Fibroblast of lung (primary cell): ENCODE measurements around the gene GRK3. TPM values are rescaled to one million over a fixed set of nuclear protein-coding genes. Genes with fewer than 3 reads are reported as not detected.

Source experiments
- DNase-seq, 2 donors: peaks; one replicate each; pipeline versions ENCODE4 v3.0.0 to v3.0.0-alpha.2; 2010; ENCODE audit warnings: low read depth in 2 of 2
- H2AFZ ChIP-seq: 2 replicates; pipeline ENCODE4 v1.5.1; 2012; ENCODE audit warnings: low read length, control low read depth, inconsistent platforms
- H3K27ac ChIP-seq: 2 replicates; pipeline ENCODE4 v1.5.1; 2011; ENCODE audit warnings: low read length, control low read depth; ENCODE audit not compliant: insufficient read depth
- H3K27me3 ChIP-seq: 2 replicates; pipeline ENCODE4 v1.5.1; 2011; ENCODE audit warnings: mild to moderate bottlenecking, low read length; ENCODE audit not compliant: control insufficient read depth, insufficient read depth
- H3K36me3 ChIP-seq: 2 replicates; pipeline ENCODE4 v1.5.1; 2011; ENCODE audit warnings: low read length; ENCODE audit not compliant: control insufficient read depth, insufficient read depth
- H3K4me1 ChIP-seq: 2 replicates; pipeline ENCODE4 v1.5.1; 2011; ENCODE audit warnings: low read length; ENCODE audit not compliant: control insufficient read depth, insufficient read depth; ENCODE audit errors: extremely low read depth
- H3K4me2 ChIP-seq: 2 replicates; pipeline ENCODE4 v1.5.1; 2011; ENCODE audit warnings: low read length, control low read depth; ENCODE audit not compliant: insufficient read depth; ENCODE audit errors: extremely low read depth
- H3K4me3 ChIP-seq, 4 experiments: fragments of 200-600 bp in 1 of 4; sonication (generic) in 1 of 4; replicated peaks in 1 of 4; 2 replicates each; pipeline ENCODE4 v1.5.1; 2011 to 2016; ENCODE audit warnings: low read length in 4 of 4, low read depth in 3 of 4, mild to moderate bottlenecking in 3 of 4, control low read depth in 2 of 4, inconsistent platforms in 1 of 4, mixed read lengths in 1 of 4; ENCODE audit not compliant: insufficient read depth in 1 of 4; ENCODE audit errors: control extremely low read depth in 1 of 4
- H3K79me2 ChIP-seq: 2 replicates; pipeline ENCODE4 v1.5.1; 2012; ENCODE audit warnings: mild to moderate bottlenecking, low read length, inconsistent platforms; ENCODE audit not compliant: control insufficient read depth, insufficient read depth
- H3K9ac ChIP-seq: 2 replicates; pipeline ENCODE4 v1.5.1; 2011; ENCODE audit warnings: mild to moderate bottlenecking, low read length, control low read depth; ENCODE audit not compliant: insufficient read depth
- H3K9me3 ChIP-seq: 2 replicates; pipeline ENCODE4 v1.5.1; 2012; ENCODE audit warnings: low read depth, low read length; ENCODE audit not compliant: control insufficient read depth, insufficient read depth
- H4K20me1 ChIP-seq: 2 replicates; pipeline ENCODE4 v1.5.1; 2011; ENCODE audit warnings: low read length; ENCODE audit not compliant: control insufficient read depth, insufficient read depth; ENCODE audit errors: extremely low read depth
- EZH2 ChIP-seq: IDR thresholded peaks from 2 replicates; pipeline ENCODE4 v1.5.1; 2012; ENCODE audit warnings: low read length, control low read depth, mild to moderate bottlenecking; ENCODE audit errors: missing control alignments
- polyA plus RNA-seq, 2 donors: library from polyadenylated mRNA; depleted of rRNA in 1 of 2; stranded (reverse) in 1 of 2; unstranded in 1 of 2; fragments of >200 nt; gene quantifications; 2 replicates each; pipeline ENCODE4 v1.2.1, GENCODE V29; 2011 to 2012; ENCODE audit warnings: missing spikeins in 1 of 2
- total RNA-seq: library from RNA; depleted of rRNA; stranded (reverse); fragments of >200 nt; gene quantifications from 2 replicates; pipeline ENCODE4 v1.2.1, GENCODE V29; 2014
- TF ChIP-seq, protein P1 (sequence below), 2 donors: IDR thresholded peaks in 1 of 2; conservative IDR thresholded peaks in 1 of 2; 1 replicate in 1 of 2; 2 replicates in 1 of 2; pipeline ENCODE4 v1.5.1; 2011 to 2012; ENCODE audit warnings: low read length in 2 of 2, control low read depth in 1 of 2, inconsistent platforms in 1 of 2, low read depth in 1 of 2, mild to moderate bottlenecking in 1 of 2

GRK3 gene
- total and polyA plus RNA-seq, 2 donors (not counting 1 experiment from before 2014, with no cell fraction given): 1.6 to 1.7 TPM

DNA sequence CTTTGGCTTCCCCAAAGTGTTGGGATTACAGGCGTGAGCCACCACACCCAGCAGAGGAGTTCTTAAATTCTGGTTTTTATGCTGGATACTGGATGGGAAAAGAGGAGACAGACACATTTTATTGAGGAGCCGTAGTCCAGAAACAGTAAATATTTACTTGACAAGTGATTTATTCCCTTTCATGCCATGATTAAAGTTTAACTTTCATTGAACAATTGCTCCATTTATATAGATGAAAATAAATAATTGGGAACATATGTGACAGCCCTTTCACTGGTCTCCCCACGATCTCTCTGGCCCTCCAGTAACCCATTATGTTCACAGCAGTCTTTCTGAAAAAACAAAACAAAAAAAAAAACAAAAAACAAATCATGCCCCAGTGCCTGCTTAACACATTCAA, 19.3 kb upstream of the GRK3 start:
- Histone ChIP-seq H3K9me3 (no peaks in the 10 kb centered on the region), H2AFZ (no peak overlapping the region), H3K4me3 (no peak overlapping the region), H3K79me2 (no peaks in the 10 kb centered on the region), H3K4me2 (no peak overlapping the region), H3K9ac (no peak overlapping the region), H4K20me1 (no peaks in the 10 kb centered on the region), H3K27me3 (no peaks in the 10 kb centered on the region), H3K4me1 (no peaks in the 10 kb centered on the region), H3K36me3 (no peaks in the 10 kb centered on the region), H3K27ac (no peak overlapping the region)
- TF ChIP-seq, protein P1, sequence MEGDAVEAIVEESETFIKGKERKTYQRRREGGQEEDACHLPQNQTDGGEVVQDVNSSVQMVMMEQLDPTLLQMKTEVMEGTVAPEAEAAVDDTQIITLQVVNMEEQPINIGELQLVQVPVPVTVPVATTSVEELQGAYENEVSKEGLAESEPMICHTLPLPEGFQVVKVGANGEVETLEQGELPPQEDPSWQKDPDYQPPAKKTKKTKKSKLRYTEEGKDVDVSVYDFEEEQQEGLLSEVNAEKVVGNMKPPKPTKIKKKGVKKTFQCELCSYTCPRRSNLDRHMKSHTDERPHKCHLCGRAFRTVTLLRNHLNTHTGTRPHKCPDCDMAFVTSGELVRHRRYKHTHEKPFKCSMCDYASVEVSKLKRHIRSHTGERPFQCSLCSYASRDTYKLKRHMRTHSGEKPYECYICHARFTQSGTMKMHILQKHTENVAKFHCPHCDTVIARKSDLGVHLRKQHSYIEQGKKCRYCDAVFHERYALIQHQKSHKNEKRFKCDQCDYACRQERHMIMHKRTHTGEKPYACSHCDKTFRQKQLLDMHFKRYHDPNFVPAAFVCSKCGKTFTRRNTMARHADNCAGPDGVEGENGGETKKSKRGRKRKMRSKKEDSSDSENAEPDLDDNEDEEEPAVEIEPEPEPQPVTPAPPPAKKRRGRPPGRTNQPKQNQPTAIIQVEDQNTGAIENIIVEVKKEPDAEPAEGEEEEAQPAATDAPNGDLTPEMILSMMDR (conservative IDR thresholded peaks at IDR 0.05 in 1 of 2, IDR thresholded peaks at IDR 0.05 in 1 of 2; ENCODE audit: low read depth in 1 of 2, low read length in 2 of 2): no peak
- no peak for TF ChIP-seq EZH2
- no peak for DNase-seq

DNA sequence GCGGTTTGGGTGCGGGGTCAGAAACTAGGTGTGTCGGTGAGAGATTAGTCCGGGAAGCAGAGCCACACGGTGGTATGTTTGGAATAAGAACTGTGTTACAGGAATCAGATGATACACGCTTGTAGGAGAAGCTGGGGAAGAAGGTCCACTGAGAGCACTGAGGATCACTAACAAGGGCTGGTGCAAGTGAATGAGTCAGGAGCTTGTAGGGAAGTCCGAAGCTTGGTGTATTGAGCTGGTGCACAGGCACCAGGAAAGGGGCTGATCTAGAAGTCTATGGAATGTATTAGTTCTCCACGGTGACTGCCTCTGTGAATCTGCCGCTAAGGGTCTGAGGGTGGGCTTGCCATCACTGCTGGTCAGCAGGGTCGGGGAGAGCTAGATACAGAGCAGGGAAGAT, 18.8 kb upstream of the GRK3 start:
- Histone ChIP-seq H3K27ac (no peak overlapping the region), H3K79me2 (no peaks in the 10 kb centered on the region), H2AFZ (no peak overlapping the region), H3K4me2 (no peak overlapping the region), H3K9ac (no peak overlapping the region), H3K9me3 (no peaks in the 10 kb centered on the region), H3K27me3 (no peaks in the 10 kb centered on the region), H3K4me1 (no peaks in the 10 kb centered on the region), H3K4me3 (no peak overlapping the region), H3K36me3 (no peaks in the 10 kb centered on the region), H4K20me1 (no peaks in the 10 kb centered on the region)
- no peak for TF ChIP-seq EZH2
- TF ChIP-seq, protein P1 (conservative IDR thresholded peaks at IDR 0.05 in 1 of 2, IDR thresholded peaks at IDR 0.05 in 1 of 2; ENCODE audit: low read depth in 1 of 2, low read length in 2 of 2): no peak
- no peak for DNase-seq

DNA sequence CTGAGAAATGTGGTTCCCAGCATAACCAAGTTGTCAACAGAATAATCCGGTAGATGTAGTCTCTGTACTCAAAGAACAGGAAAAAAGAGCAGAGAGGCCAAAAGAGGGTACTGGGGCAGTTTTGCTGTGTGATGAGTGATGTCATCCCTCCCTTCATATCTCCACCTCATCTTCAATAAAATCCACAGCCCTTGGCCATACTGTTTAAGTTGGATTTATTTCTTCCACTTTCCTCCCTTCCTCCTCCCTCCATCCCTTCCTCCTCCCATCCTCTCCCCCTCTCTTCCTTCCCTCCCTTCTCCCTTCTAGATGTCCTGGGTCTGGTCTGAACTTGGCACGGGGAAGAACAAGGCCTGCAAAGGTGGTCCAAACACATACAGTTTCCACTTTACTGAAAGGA, 18.2 kb upstream of the GRK3 start:
- TF ChIP-seq, protein P1 (conservative IDR thresholded peaks at IDR 0.05 in 1 of 2, IDR thresholded peaks at IDR 0.05 in 1 of 2; ENCODE audit: low read depth in 1 of 2, low read length in 2 of 2): no peak
- TF ChIP-seq EZH2: no peak
- Histone ChIP-seq H2AFZ (no peak overlapping the region), H3K4me2 (no peak overlapping the region), H3K9me3 (no peaks in the 10 kb centered on the region), H3K79me2 (no peaks in the 10 kb centered on the region), H4K20me1 (no peaks in the 10 kb centered on the region), H3K4me3 (no peak overlapping the region), H3K9ac (no peak overlapping the region), H3K27me3 (no peaks in the 10 kb centered on the region), H3K4me1 (no peaks in the 10 kb centered on the region), H3K36me3 (no peaks in the 10 kb centered on the region), H3K27ac (no peak overlapping the region)
- no peak for DNase-seq
